GM12878 (cell line): ENCODE results near the gene HIVEP1. TPM values are rescaled to one million over a fixed set of nuclear protein-coding genes. Genes with fewer than 3 reads are reported as not detected.
A peak's percentile ranks its signal among the peaks of the same experiment; 100 is the strongest.

Source experiments
- ATF2 ChIP-seq: IDR thresholded peaks from 2 replicates; pipeline ENCODE4 v1.6.1; 2012; ENCODE audit warnings: low read length, inconsistent platforms
- E4F1 ChIP-seq: fragments of 450-650 bp; IDR thresholded peaks from 2 replicates; pipeline ENCODE4 v1.6.1; 2018; ENCODE audit warnings: borderline replicate concordance, mild to moderate bottlenecking; ENCODE audit not compliant: partially characterized antibody
- NFIC ChIP-seq: IDR thresholded peaks from 2 replicates; pipeline ENCODE4 v1.6.1; 2012; ENCODE audit warnings: low read depth, mild to moderate bottlenecking, inconsistent platforms, low read length, moderate library complexity
- POLR2A ChIP-seq: IDR thresholded peaks from 2 replicates; pipeline ENCODE4 v1.6.1; 2011; ENCODE audit warnings: low read depth, mild to moderate bottlenecking, low read length
- RAD51 ChIP-seq: fragments of 450-650 bp; IDR thresholded peaks from 2 replicates; pipeline ENCODE4 v1.6.1; 2016; ENCODE audit warnings: moderate library complexity, mild to moderate bottlenecking, inconsistent platforms
- SUPT20H ChIP-seq: IDR thresholded peaks from 2 replicates; pipeline ENCODE4 v1.6.1; 2011; ENCODE audit warnings: low read depth, mild to moderate bottlenecking, low read length, moderate library complexity, borderline replicate concordance; ENCODE audit not compliant: control insufficient read depth
- TCF12 ChIP-seq: IDR thresholded peaks from 2 replicates; pipeline ENCODE4 v1.6.1; 2011; ENCODE audit warnings: low read depth, mild to moderate bottlenecking, low read length
- ZNF274 ChIP-seq: IDR thresholded peaks from one replicate; pipeline ENCODE4 v1.8.0; 2011; ENCODE audit not compliant: insufficient read length, insufficient read depth
- polyA plus RNA-seq, 11 experiments: library from polyadenylated mRNA; depleted of rRNA in 4 of 11; unstranded in 6 of 11; stranded (reverse) in 5 of 11; fragments of >200 nt; fragmentation: Nextera tagmentation in 4 of 11; fragmentation: Illumina TruSeq in 1 of 11; extraction: Ambion mirVana in 4 of 11; extraction: Trizol in 1 of 11; gene quantifications; 1 replicate in 1 of 11; 2 replicates in 10 of 11; pipeline versions ENCODE4 v1.2.1 to v1.2.3, GENCODE V29; 2011 to 2016; ENCODE audit warnings: inconsistent platforms in 2 of 11, missing spikeins in 2 of 11, low read depth in 1 of 11
- total RNA-seq, 4 experiments: library from RNA; depleted of rRNA in 3 of 4; stranded (reverse); fragments of >200 nt in 3 of 4; fragmentation: Illumina TruSeq in 1 of 4; extraction: Trizol in 1 of 4; gene quantifications; 2 replicates each; pipeline versions ENCODE4 v1.2.1 to v1.2.3, GENCODE V29; 2013 to 2021
- TF ChIP-seq, protein P1 (sequence below): fragments of 450-650 bp; formaldehyde crosslinking; IDR thresholded peaks from 2 replicates; pipeline ENCODE4 v1.4.0; 2022; ENCODE audit warnings: mild to moderate bottlenecking, moderate library complexity

Gene HIVEP1
- total and polyA plus RNA-seq, 10 of the 15 experiments (the other 5 are each of a cell fraction or from before 2014, with no cell fraction given): 4.3 to 37.5 (median 21.6) TPM

GRCh38 chr6:12010635-12011275 is 1.4 kb upstream of the HIVEP1 start (continued):
- TF ChIP-seq, protein P1, sequence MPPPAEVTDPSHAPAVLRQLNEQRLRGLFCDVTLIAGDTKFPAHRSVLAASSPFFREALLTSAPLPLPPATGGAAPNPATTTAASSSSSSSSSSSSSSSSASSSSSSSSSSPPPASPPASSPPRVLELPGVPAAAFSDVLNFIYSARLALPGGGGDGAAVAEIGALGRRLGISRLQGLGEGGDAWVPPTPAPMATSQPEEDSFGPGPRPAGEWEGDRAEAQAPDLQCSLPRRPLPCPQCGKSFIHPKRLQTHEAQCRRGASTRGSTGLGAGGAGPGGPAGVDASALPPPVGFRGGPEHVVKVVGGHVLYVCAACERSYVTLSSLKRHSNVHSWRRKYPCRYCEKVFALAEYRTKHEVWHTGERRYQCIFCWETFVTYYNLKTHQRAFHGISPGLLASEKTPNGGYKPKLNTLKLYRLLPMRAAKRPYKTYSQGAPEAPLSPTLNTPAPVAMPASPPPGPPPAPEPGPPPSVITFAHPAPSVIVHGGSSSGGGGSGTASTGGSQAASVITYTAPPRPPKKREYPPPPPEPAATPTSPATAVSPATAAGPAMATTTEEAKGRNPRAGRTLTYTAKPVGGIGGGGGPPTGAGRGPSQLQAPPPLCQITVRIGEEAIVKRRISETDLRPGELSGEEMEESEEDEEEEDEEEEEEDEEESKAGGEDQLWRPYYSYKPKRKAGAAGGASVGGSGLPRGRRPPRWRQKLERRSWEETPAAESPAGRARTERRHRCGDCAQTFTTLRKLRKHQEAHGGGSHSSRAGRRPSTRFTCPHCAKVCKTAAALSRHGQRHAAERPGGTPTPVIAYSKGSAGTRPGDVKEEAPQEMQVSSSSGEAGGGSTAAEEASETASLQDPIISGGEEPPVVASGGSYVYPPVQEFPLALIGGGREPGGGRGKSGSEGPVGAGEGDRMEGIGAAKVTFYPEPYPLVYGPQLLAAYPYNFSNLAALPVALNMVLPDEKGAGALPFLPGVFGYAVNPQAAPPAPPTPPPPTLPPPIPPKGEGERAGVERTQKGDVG (CRISPR knock-in tag): no peak
- TF ChIP-seq E4F1 (no peak), NFIC (peak; percentile 85), TCF12 (no peak), SUPT20H (no peak), ZNF274 (no peak), RAD51 (0 out of 2 replicates have a peak, but pooled peaks have one; percentile 20), POLR2A (peak; percentile 79; the same call in 1 of the 2 replicates), ATF2 (peak; percentile 94)
